ENCODE measurements around the gene PVALB. TPM values are rescaled to one million over a fixed set of nuclear protein-coding genes. Genes with fewer than 3 reads are reported as not detected.

Gene PVALB
- total and polyA plus RNA-seq, 12 donors, result 0.65 to 3.3 (median 1.3) TPM; not detected in 8

DNA sequence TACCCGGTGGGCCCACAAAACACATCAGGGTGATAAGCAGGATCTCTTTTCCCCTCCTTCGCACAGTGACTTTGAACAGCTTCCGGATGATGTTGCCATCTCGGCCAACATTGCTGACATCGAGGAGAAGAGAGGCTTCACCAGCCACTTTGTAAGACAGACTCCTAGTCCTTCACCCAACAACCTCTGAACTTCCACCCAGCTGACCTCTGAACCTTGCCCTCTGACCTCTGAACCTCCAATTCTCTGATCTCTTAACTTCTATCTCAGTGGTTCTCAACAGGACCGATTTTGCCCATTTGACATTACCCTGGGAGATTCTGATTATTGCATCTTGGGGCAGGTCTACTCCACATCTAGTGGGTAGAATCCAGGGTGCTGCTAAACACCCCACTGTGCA lies 47.1 kb upstream of the PVALB start:
- peak in 1 of 7 donors; percentile 48 for DNase-seq
- Histone ChIP-seq H3K36me3 (replicated peaks in 1 of 2) (no peaks in the 10 kb centered on the region), H3K9me3 (replicated peaks in 1 of 3) (no peaks in the 10 kb centered on the region), H3K4me3 (no peak overlapping the region), H3K27ac (no peak overlapping the region), H3K27me3 (no peaks in the 10 kb centered on the region), H3K4me1 (replicated peaks in 1 of 2) (no peaks in the 10 kb centered on the region)
- TF ChIP-seq POLR2A (IDR thresholded peaks at IDR 0.05), result no peak
- TF ChIP-seq, protein P1, sequence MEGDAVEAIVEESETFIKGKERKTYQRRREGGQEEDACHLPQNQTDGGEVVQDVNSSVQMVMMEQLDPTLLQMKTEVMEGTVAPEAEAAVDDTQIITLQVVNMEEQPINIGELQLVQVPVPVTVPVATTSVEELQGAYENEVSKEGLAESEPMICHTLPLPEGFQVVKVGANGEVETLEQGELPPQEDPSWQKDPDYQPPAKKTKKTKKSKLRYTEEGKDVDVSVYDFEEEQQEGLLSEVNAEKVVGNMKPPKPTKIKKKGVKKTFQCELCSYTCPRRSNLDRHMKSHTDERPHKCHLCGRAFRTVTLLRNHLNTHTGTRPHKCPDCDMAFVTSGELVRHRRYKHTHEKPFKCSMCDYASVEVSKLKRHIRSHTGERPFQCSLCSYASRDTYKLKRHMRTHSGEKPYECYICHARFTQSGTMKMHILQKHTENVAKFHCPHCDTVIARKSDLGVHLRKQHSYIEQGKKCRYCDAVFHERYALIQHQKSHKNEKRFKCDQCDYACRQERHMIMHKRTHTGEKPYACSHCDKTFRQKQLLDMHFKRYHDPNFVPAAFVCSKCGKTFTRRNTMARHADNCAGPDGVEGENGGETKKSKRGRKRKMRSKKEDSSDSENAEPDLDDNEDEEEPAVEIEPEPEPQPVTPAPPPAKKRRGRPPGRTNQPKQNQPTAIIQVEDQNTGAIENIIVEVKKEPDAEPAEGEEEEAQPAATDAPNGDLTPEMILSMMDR (IDR thresholded peaks at IDR 0.05), result no peak
- intact Hi-C loops (cut with DNase I), result loop anchor here in 1 of 2 donors (10.0 kb wide), 1 partner anchor 309 kb away; no protein-coding TSS in a partner anchor
- WGBS, 4 donors, result 81 to 90% (median 85%) methylated on average over 6 of the region's 6 CpGs

DNA sequence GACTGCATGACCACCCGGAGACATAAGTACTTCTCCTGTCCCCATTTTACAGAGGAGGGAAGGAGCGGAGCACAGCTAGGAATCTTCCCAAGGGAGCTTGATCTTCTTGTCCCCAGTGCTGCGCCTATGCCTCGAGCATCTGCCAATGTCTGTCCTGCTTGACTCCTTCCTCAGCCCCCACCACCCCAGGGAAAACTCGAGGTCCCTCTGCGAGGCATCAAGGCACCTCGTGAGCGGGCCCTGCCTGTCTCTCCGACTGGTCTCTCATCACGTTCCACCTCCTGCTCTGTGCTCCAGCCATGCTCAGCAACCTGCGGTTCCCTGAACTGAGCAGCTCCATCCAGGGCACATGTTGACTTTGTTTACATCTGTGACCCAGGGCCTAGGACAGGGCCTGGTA lies 46.4 kb upstream of the PVALB start:
- Histone ChIP-seq H3K4me1 (replicated peaks in 1 of 2) (no peaks in the 10 kb centered on the region), H3K4me3 (no peak overlapping the region), H3K36me3 (replicated peaks in 1 of 2) (no peaks in the 10 kb centered on the region), H3K9me3 (replicated peaks in 1 of 3) (no peaks in the 10 kb centered on the region), H3K27me3 (no peaks in the 10 kb centered on the region), H3K27ac (no peak overlapping the region)
- intact Hi-C loops (cut with DNase I), result loop anchor here in 1 of 2 donors (10.0 kb wide), 1 partner anchor 308 kb away; no protein-coding TSS in a partner anchor
- WGBS, 4 donors, result 75 to 84% (median 82%) methylated on average over 5 to 11 of the region's 11 CpGs
- TF ChIP-seq POLR2A (IDR thresholded peaks at IDR 0.05), result no peak
- TF ChIP-seq, protein P1 (IDR thresholded peaks at IDR 0.05), result no peak
- DNase-seq, result no peak

DNA sequence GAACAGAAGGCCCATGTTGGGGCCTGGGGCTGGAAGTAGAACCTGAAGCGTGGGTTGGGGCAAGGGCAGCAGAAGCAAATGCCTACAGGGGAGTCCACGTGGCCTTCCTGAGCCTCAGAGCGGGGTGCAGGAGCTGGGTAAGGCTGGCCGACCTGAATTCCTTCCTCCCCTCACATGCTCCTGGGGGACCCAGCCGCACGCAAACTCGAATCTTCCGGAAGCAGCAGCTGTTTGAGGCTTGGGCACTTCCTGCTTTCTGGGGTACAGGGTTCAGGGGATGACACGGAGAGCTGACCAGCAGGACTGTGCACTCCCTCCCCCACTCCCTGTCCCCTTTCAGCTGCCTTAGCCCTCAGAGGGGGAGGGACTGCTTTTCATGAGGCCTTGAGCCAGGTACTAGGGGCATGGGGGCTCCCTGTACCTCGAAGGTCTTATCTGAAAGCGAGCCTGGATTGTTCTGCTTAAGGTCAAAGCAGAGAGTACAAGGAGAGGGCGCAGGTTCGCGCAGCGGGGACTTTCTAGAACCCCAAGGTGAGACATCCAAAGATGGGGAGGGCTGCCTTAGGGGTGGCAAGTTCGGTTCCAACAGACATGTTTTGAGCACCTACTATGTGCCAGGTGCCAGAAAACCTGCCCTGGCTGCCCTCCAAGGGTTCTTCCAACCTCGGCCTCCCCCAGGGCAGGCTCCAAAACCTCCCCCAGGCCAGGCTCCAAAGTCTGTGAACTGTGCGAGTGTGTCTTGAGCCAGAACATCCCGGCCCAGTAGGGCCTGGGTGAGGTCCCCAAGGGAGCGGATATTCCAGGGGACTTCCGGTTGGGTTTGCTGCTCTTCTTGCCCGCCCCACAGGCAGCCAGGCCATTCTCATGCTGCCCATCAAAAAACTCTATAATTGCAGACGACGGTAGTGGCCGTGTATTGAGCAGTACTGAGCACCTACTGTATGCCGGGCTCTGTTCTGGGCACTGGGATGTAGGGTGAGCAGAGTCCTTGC lies 45.7 kb upstream of the PVALB start:
- peak in 6 of 7 donors; percentile 26 to 58 (median 50) for DNase-seq
- H3K27ac ChIP-seq, result peak overlapping the region in 4 of 5 donors; percentile 50 to 91 (median 59)

More for the DNA sequence above, 45.7 kb upstream of the PVALB start:
- H3K4me1 ChIP-seq (replicated peaks in 1 of 2), result no peaks in the 10 kb centered on the region
- H3K4me3 ChIP-seq, result no peak overlapping the region
- TF ChIP-seq POLR2A (IDR thresholded peaks at IDR 0.05), result no peak
- TF ChIP-seq, protein P1 (IDR thresholded peaks at IDR 0.05), result no peak
- intact Hi-C loops (cut with DNase I), result loop anchor here in 1 of 2 donors (10.0 kb wide), 1 partner anchor 308 kb away; no protein-coding TSS in a partner anchor
- no peaks in the 10 kb centered on the region for H3K9me3 ChIP-seq (replicated peaks in 1 of 3)
- 75 to 78% (median 76%) methylated on average over 17 to 26 of the region's 26 CpGs for WGBS, 4 donors
- no peaks in the 10 kb centered on the region for H3K36me3 ChIP-seq (replicated peaks in 1 of 2)
- no peaks in the 10 kb centered on the region for H3K27me3 ChIP-seq

Measured in adrenal gland (tissue), 12 donors.